Peyer's patch (tissue), 4 donors: Measurements from ENCODE around the gene IL10RB.

Experiments
- POLR2A ChIP-seq, 2 donors: fragments of 450-650 bp; IDR thresholded peaks; one replicate each; pipeline ENCODE4 v1.5.1; 2017; ENCODE audit warnings: antibody characterized with exemption in 2 of 2, mild to moderate bottlenecking in 2 of 2, moderate library complexity in 2 of 2
- TF ChIP-seq, protein P1 (sequence below), 6 experiments: fragments of 450-650 bp in 4 of 6; fragments of 200-600 bp in 2 of 6; sonication (generic) in 1 of 6; IDR thresholded peaks; one replicate each; pipeline ENCODE4 v1.5.1; 2017 to 2019; ENCODE audit warnings: antibody characterized with exemption in 6 of 6, mild to moderate bottlenecking in 3 of 6, moderate library complexity in 1 of 6

DNA sequence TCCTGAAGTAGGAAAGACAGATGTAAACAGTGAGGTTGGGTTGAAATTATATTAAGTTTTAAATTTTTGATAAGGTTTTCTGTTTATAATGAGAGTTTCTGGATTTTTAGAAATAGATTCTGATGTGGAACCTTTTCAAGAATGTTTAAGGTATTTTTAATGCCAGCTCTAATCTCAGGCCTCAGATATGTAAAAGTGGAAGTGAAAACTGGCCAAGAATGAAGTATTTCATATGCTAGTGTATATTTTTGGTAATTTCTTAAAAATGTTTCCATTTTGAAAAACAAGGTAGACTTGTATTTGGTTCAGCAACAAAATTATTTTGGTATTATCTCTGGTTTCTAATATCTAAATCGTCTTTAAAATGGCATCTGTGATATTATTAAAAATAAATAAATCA, 73.0 kb downstream of the IL10RB start:
- TF ChIP-seq, protein P1, sequence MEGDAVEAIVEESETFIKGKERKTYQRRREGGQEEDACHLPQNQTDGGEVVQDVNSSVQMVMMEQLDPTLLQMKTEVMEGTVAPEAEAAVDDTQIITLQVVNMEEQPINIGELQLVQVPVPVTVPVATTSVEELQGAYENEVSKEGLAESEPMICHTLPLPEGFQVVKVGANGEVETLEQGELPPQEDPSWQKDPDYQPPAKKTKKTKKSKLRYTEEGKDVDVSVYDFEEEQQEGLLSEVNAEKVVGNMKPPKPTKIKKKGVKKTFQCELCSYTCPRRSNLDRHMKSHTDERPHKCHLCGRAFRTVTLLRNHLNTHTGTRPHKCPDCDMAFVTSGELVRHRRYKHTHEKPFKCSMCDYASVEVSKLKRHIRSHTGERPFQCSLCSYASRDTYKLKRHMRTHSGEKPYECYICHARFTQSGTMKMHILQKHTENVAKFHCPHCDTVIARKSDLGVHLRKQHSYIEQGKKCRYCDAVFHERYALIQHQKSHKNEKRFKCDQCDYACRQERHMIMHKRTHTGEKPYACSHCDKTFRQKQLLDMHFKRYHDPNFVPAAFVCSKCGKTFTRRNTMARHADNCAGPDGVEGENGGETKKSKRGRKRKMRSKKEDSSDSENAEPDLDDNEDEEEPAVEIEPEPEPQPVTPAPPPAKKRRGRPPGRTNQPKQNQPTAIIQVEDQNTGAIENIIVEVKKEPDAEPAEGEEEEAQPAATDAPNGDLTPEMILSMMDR (IDR thresholded peaks at IDR 0.05), result no peak
- TF ChIP-seq POLR2A (IDR thresholded peaks at IDR 0.05), result no peak
